Right lobe of liver (tissue), 4 donors: ENCODE measurements around the gene GSPT2.

Experiments used
- POLR2A ChIP-seq: fragments of 450-650 bp; IDR thresholded peaks from one replicate; pipeline ENCODE4 v1.6.1; 2017; ENCODE audit warnings: antibody characterized with exemption, mild to moderate bottlenecking
- TF ChIP-seq, protein P1 (sequence below), 4 donors: fragments of 200-600 bp in 3 of 4; fragments of 450-650 bp in 1 of 4; IDR thresholded peaks; one replicate each; pipeline versions ENCODE4 v1.5.1 to v1.8.0; 2016 to 2022; ENCODE audit warnings: antibody characterized with exemption in 4 of 4, mild to moderate bottlenecking in 2 of 4
- donor health status: DM: no; HTN: no; CAD: no.
- donor health status: DM: no; HTN: no; CAD: no.
- donor health status: DM: no; HTN: yes; CAD: no.

DNA sequence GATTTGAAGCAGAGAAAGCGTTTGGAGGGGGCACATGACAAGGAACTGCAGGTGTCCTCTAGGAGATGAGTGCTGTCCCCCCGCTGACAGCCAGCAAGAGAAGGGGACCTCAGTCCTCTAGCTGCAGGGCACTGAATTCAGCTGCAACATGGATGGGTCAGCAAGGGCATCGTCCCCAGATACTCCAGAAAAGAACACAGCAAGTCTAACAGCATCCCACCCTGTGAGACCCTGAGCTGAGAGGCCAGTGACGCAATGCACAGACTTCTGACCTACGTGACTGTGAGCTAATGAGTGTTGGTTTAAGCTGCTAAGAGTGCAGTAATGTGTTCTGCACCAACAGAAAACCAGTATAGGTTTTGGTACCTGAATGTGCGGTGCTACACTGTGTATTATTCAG, 49.0 kb upstream of the GSPT2 start:
- TF ChIP-seq, protein P1, sequence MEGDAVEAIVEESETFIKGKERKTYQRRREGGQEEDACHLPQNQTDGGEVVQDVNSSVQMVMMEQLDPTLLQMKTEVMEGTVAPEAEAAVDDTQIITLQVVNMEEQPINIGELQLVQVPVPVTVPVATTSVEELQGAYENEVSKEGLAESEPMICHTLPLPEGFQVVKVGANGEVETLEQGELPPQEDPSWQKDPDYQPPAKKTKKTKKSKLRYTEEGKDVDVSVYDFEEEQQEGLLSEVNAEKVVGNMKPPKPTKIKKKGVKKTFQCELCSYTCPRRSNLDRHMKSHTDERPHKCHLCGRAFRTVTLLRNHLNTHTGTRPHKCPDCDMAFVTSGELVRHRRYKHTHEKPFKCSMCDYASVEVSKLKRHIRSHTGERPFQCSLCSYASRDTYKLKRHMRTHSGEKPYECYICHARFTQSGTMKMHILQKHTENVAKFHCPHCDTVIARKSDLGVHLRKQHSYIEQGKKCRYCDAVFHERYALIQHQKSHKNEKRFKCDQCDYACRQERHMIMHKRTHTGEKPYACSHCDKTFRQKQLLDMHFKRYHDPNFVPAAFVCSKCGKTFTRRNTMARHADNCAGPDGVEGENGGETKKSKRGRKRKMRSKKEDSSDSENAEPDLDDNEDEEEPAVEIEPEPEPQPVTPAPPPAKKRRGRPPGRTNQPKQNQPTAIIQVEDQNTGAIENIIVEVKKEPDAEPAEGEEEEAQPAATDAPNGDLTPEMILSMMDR (IDR thresholded peaks at IDR 0.05), result no peak
- TF ChIP-seq POLR2A, result no peak
